BE2C (cell line): Measurements from ENCODE around the gene BTBD2.
A peak's percentile ranks its signal among the peaks of the same experiment; 100 is the strongest.

Experiments
- DNase-seq: peaks from one replicate; pipeline ENCODE4 v3.0.0-alpha.2; 2020
- H3K27me3 ChIP-seq: fragments of 250-450 bp; sonication (Bioruptor Pico); 2 replicates; pipeline ENCODE4 v1.5.1; 2020; ENCODE audit warnings: mild to moderate bottlenecking
- H3K36me3 ChIP-seq: fragments of 250-450 bp; sonication (Bioruptor Pico); 2 replicates; pipeline ENCODE4 v1.5.1; 2020; ENCODE audit warnings: mild to moderate bottlenecking
- H3K4me1 ChIP-seq: fragments of 250-450 bp; sonication (Bioruptor Pico); 2 replicates; pipeline ENCODE4 v1.5.1; 2020
- H3K4me3 ChIP-seq: 2 replicates; pipeline ENCODE4 v1.5.1; 2011; ENCODE audit warnings: low read depth, low read length
- H3K9me3 ChIP-seq: fragments of 250-450 bp; sonication (Bioruptor Pico); 2 replicates; pipeline ENCODE4 v1.5.1; 2020
- TF ChIP-seq, protein P1 (sequence below): IDR thresholded peaks from 2 replicates; pipeline ENCODE4 v1.5.1; 2012; ENCODE audit warnings: mild to moderate bottlenecking, low read depth, low read length

The BTBD2 gene

GRCh38 chr19:2056837-2057192 lies 41.3 kb upstream of the BTBD2 start:
- TF ChIP-seq, protein P1, sequence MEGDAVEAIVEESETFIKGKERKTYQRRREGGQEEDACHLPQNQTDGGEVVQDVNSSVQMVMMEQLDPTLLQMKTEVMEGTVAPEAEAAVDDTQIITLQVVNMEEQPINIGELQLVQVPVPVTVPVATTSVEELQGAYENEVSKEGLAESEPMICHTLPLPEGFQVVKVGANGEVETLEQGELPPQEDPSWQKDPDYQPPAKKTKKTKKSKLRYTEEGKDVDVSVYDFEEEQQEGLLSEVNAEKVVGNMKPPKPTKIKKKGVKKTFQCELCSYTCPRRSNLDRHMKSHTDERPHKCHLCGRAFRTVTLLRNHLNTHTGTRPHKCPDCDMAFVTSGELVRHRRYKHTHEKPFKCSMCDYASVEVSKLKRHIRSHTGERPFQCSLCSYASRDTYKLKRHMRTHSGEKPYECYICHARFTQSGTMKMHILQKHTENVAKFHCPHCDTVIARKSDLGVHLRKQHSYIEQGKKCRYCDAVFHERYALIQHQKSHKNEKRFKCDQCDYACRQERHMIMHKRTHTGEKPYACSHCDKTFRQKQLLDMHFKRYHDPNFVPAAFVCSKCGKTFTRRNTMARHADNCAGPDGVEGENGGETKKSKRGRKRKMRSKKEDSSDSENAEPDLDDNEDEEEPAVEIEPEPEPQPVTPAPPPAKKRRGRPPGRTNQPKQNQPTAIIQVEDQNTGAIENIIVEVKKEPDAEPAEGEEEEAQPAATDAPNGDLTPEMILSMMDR, result no peak
- no peaks in the 10 kb centered on the region for H3K27me3 ChIP-seq
- no peaks in the 10 kb centered on the region for H3K36me3 ChIP-seq
- H3K9me3 ChIP-seq, result no peaks in the 10 kb centered on the region
- peaks cover 12% of the 10 kb centered on the region for H3K4me1 ChIP-seq
- H3K4me3 ChIP-seq, result no peak overlapping the region
- no peak for DNase-seq

GRCh38 chr19:2055931-2056836 lies 40.7 kb upstream of the BTBD2 start:
- Histone ChIP-seq H3K9me3 (no peaks in the 10 kb centered on the region), H3K4me1 (peaks cover 12% of the 10 kb centered on the region), H3K36me3 (no peaks in the 10 kb centered on the region), H3K27me3 (no peaks in the 10 kb centered on the region), H3K4me3 (no peak overlapping the region)
- TF ChIP-seq, protein P1, result no peak
- no peak for DNase-seq

GRCh38 chr19:2054763-2055162 lies 39.2 kb upstream of the BTBD2 start:
- no peak for DNase-seq
- Histone ChIP-seq H3K27me3 (no peaks in the 10 kb centered on the region), H3K4me3 (no peak overlapping the region), H3K4me1 (peaks cover 5% of the 10 kb centered on the region), H3K9me3 (no peaks in the 10 kb centered on the region), H3K36me3 (no peaks in the 10 kb centered on the region)
- TF ChIP-seq, protein P1, result no peak

- Histone ChIP-seq H3K4me1 (peaks cover 7% of the 10 kb centered on the region), H3K9me3 (no peaks in the 10 kb centered on the region), H3K4me3 (no peak overlapping the region), H3K36me3 (peaks cover 5% of the 10 kb centered on the region; the same call in 1 of the 2 replicates), H3K27me3 (no peaks in the 10 kb centered on the region)
- TF ChIP-seq, protein P1, result no peak
- DNase-seq, result peak; percentile 19
These were observed 38.3 kb upstream of the BTBD2 start for GRCh38 chr19:2053601-2054389.

GRCh38 chr19:2051773-2052704 lies 36.5 kb upstream of the BTBD2 start:
- TF ChIP-seq, protein P1, result no peak
- H3K4me3 ChIP-seq, result no peak overlapping the region; the same call in 1 of the 2 replicates
- peaks cover 7% of the 10 kb centered on the region for H3K4me1 ChIP-seq
- no peaks in the 10 kb centered on the region for H3K27me3 ChIP-seq
- H3K36me3 ChIP-seq, result peaks cover 9% of the 10 kb centered on the region; the same call in 1 of the 2 replicates
- no peaks in the 10 kb centered on the region for H3K9me3 ChIP-seq
- no peak for DNase-seq
